ENCODE results near the gene ARMC6. TPM values are rescaled to one million over a fixed set of nuclear protein-coding genes. Genes with fewer than 3 reads are reported as not detected.

Gene ARMC6
- total and polyA plus RNA-seq, 2 experiments from 2014 or later = 40.9 to 112 TPM

DNA sequence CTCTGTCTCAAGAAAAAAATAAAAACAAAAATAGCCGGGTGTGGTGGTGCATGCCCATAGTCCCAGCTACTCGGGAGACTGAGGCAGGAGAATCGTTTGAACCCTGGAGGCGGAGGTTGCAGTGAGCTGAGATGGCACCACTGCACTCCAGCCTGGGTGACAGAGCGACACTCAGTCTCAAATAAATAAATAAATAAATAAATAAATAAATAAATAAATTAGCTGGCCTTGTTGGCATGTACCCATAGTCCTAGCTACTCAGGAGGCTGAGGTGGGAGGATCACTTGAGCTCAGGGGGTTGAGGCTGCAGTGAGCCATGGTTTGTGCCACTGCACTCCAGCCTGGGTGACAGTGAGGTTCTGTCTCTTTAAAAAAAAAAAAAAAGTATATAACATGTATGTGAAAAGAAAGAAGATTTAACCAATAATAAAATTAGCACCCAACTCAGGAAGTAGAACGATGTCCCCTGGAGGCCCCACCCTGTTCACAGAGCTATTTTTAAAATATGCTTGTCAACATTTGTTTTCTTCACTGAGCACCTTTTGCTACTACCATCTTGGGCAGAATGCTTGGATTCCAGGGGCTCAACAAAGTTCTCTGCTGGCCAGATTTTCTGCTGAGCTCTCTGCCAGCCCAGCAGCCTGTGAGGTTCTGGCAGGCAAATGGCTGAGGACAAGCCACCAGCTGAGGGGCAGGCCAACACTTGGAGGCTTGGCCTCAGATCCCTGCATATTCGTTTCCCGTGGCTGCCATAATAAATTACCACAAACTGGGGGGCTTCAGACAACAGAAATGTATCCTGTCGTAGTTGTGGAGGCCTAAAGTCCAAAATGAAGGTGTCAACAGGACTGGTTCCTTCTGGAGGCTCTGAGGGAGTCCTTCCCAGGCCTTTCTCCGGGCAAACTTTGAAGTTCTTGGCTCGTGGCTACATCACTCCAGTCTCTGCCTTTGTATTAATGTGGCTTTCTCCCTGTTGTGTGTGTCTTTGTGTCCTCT, 35.6 kb downstream of the ARMC6 start (continued):
- TF ChIP-seq, protein P1, sequence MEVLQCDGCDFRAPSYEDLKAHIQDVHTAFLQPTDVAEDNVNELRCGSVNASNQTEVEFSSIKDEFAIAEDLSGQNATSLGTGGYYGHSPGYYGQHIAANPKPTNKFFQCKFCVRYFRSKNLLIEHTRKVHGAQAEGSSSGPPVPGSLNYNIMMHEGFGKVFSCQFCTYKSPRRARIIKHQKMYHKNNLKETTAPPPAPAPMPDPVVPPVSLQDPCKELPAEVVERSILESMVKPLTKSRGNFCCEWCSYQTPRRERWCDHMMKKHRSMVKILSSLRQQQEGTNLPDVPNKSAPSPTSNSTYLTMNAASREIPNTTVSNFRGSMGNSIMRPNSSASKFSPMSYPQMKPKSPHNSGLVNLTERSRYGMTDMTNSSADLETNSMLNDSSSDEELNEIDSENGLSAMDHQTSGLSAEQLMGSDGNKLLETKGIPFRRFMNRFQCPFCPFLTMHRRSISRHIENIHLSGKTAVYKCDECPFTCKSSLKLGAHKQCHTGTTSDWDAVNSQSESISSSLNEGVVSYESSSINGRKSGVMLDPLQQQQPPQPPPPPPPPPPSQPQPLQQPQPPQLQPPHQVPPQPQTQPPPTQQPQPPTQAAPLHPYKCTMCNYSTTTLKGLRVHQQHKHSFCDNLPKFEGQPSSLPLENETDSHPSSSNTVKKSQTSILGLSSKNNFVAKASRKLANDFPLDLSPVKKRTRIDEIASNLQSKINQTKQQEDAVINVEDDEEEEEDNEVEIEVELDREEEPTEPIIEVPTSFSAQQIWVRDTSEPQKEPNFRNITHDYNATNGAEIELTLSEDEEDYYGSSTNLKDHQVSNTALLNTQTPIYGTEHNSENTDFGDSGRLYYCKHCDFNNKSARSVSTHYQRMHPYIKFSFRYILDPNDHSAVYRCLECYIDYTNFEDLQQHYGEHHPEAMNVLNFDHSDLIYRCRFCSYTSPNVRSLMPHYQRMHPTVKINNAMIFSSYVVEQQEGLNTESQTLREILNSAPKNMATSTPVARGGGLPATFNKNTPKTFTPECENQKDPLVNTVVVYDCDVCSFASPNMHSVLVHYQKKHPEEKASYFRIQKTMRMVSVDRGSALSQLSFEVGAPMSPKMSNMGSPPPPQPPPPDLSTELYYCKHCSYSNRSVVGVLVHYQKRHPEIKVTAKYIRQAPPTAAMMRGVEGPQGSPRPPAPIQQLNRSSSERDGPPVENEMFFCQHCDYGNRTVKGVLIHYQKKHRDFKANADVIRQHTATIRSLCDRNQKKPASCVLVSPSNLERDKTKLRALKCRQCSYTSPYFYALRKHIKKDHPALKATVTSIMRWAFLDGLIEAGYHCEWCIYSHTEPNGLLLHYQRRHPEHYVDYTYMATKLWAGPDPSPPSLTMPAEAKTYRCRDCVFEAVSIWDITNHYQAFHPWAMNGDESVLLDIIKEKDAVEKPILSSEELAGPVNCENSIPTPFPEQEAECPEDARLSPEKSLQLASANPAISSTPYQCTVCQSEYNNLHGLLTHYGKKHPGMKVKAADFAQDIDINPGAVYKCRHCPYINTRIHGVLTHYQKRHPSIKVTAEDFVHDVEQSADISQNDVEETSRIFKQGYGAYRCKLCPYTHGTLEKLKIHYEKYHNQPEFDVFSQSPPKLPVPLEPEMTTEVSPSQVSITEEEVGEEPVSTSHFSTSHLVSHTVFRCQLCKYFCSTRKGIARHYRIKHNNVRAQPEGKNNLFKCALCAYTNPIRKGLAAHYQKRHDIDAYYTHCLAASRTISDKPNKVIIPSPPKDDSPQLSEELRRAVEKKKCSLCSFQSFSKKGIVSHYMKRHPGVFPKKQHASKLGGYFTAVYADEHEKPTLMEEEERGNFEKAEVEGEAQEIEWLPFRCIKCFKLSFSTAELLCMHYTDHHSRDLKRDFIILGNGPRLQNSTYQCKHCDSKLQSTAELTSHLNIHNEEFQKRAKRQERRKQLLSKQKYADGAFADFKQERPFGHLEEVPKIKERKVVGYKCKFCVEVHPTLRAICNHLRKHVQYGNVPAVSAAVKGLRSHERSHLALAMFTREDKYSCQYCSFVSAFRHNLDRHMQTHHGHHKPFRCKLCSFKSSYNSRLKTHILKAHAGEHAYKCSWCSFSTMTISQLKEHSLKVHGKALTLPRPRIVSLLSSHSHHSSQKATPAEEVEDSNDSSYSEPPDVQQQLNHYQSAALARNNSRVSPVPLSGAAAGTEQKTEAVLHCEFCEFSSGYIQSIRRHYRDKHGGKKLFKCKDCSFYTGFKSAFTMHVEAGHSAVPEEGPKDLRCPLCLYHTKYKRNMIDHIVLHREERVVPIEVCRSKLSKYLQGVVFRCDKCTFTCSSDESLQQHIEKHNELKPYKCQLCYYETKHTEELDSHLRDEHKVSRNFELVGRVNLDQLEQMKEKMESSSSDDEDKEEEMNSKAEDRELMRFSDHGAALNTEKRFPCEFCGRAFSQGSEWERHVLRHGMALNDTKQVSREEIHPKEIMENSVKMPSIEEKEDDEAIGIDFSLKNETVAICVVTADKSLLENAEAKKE (CRISPR knock-in tag; IDR thresholded peaks at IDR 0.05) = no peak
- no peak for TF ChIP-seq STAT1 (IDR thresholded peaks at IDR 0.05; ENCODE audit: unreplicated experiment)
- TF ChIP-seq EZH2 (IDR thresholded peaks at IDR 0.05; ENCODE audit: low read depth, unreplicated experiment) = no peak
- no peak for TF ChIP-seq JUNB (IDR thresholded peaks at IDR 0.05; ENCODE audit: unreplicated experiment)
- TF ChIP-seq POLR2AphosphoS5 (IDR thresholded peaks at IDR 0.05; ENCODE audit: low read depth) = no peak
- no peak for TF ChIP-seq EZH2phosphoT487 (IDR thresholded peaks at IDR 0.05; ENCODE audit: unreplicated experiment)
- no peak for TF ChIP-seq CREB1 (CRISPR knock-in tag; IDR thresholded peaks at IDR 0.05; ENCODE audit: low read depth)
- TF ChIP-seq ZNF331 (CRISPR knock-in tag; IDR thresholded peaks at IDR 0.05; ENCODE audit: low read depth) = no peak

DNA sequence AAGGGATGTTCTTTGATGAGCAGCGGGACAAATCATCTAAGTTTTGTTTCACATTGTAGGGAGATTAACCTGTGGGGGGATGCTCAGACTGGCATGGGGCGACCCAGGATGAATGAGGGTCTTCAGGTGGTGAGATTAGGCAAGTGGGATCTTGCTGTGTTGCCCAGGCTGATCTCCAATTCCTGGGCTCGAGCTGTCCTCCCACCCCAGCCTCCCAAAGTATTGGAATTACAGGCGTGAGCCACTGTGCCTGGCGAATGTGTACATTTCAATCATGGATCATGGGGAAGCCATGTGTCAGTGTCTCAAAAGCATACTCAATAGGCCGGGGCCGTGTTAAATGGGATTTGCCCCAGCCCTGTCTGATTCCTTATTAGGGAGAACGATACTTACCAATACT, 38.5 kb downstream of the ARMC6 start:
- H3F3A ChIP-seq (replicated peaks; ENCODE audit: low read depth) = no peaks in the 10 kb centered on the region
- H3K27me3 ChIP-seq (ENCODE audit: insufficient read depth) = peaks cover 29% of the 10 kb centered on the region
- H3K4me1 ChIP-seq (ENCODE audit: insufficient read depth) = no peaks in the 10 kb centered on the region
- no peaks in the 10 kb centered on the region for H3K9me2 ChIP-seq (ENCODE audit: insufficient read depth)
- H3K4me2 ChIP-seq = no peak overlapping the region
- no peak for DNase-seq (ENCODE audit: low spot score)
- no peaks in the 10 kb centered on the region for H3K36me3 Mint-ChIP-seq (ENCODE audit: low read depth)
- H2AFZ ChIP-seq = no peak overlapping the region
- no peaks in the 10 kb centered on the region; the same call in 1 of the 2 replicates for H4K20me1 ChIP-seq (replicated peaks; ENCODE audit: insufficient read depth)
- no peak overlapping the region for H3K4me3 Mint-ChIP-seq
- H3K4me3 ChIP-seq = no peak overlapping the region
- no peak overlapping the region for H3K27ac Mint-ChIP-seq
- H3K79me2 ChIP-seq (replicated peaks; ENCODE audit: insufficient read depth) = no peaks in the 10 kb centered on the region
- H3K36me3 ChIP-seq (ENCODE audit: insufficient read depth) = no peaks in the 10 kb centered on the region
- H3K27ac ChIP-seq (ENCODE audit: low read depth) = no peak overlapping the region
- peaks cover 31% of the 10 kb centered on the region for H3K27me3 Mint-ChIP-seq (ENCODE audit: insufficient read depth, low read depth, poor library complexity)
- H3K9me3 Mint-ChIP-seq = no peaks in the 10 kb centered on the region
- no peaks in the 10 kb centered on the region for H3K4me1 Mint-ChIP-seq
- ATAC-seq = no peak
- TF ChIP-seq POLR2AphosphoS5 (IDR thresholded peaks at IDR 0.05; ENCODE audit: low read depth) (no peak), NANOG (IDR thresholded peaks at IDR 0.05; ENCODE audit: borderline replicate concordance) (no peak), ZNF114 (CRISPR knock-in tag; IDR thresholded peaks at IDR 0.05) (no peak)
- TF ChIP-seq, protein P2, sequence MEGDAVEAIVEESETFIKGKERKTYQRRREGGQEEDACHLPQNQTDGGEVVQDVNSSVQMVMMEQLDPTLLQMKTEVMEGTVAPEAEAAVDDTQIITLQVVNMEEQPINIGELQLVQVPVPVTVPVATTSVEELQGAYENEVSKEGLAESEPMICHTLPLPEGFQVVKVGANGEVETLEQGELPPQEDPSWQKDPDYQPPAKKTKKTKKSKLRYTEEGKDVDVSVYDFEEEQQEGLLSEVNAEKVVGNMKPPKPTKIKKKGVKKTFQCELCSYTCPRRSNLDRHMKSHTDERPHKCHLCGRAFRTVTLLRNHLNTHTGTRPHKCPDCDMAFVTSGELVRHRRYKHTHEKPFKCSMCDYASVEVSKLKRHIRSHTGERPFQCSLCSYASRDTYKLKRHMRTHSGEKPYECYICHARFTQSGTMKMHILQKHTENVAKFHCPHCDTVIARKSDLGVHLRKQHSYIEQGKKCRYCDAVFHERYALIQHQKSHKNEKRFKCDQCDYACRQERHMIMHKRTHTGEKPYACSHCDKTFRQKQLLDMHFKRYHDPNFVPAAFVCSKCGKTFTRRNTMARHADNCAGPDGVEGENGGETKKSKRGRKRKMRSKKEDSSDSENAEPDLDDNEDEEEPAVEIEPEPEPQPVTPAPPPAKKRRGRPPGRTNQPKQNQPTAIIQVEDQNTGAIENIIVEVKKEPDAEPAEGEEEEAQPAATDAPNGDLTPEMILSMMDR (conservative IDR thresholded peaks at IDR 0.05; ENCODE audit: low read depth in 2 of 2) = no peak
- TF ChIP-seq, protein P3, sequence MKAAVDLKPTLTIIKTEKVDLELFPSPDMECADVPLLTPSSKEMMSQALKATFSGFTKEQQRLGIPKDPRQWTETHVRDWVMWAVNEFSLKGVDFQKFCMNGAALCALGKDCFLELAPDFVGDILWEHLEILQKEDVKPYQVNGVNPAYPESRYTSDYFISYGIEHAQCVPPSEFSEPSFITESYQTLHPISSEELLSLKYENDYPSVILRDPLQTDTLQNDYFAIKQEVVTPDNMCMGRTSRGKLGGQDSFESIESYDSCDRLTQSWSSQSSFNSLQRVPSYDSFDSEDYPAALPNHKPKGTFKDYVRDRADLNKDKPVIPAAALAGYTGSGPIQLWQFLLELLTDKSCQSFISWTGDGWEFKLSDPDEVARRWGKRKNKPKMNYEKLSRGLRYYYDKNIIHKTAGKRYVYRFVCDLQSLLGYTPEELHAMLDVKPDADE (IDR thresholded peaks at IDR 0.05) = no peak
